NCI-H1694 treated with DMSO at 0.1 percent for 48 hours (cell line): ENCODE measurements around the gene DAPK2.
"Not testable (repeated sequence)": the region's sequence is repeated elsewhere in the genome, so short reads cannot be mapped to it uniquely, and the experiment has no call there.

Experiments used
- DNase-seq: peaks from one replicate; lab custom pipeline; 2025; lab: John Stamatoyannopoulos, UW

DAPK2 gene

GRCh38 chr15:63972801-63973200 lies 73.5 kb downstream of the DAPK2 start:
- no peak for DNase-seq

GRCh38 chr15:63971904-63972303 lies 74.4 kb downstream of the DAPK2 start:
- DNase-seq = no peak

- no peak for DNase-seq
Observed at GRCh38 chr15:63971427-63971805, 74.9 kb downstream of the DAPK2 start.

GRCh38 chr15:63970621-63971426 lies 75.5 kb downstream of the DAPK2 start:
- no peak for DNase-seq

- DNase-seq = no peak
Observed at GRCh38 chr15:63969652-63970421, 76.4 kb downstream of the DAPK2 start.

- no peak for DNase-seq
Observed at GRCh38 chr15:63968700-63969099, 77.6 kb downstream of the DAPK2 start.

GRCh38 chr15:63968122-63968524 lies 78.2 kb downstream of the DAPK2 start:
- no peak for DNase-seq

GRCh38 chr15:63967616-63968015 lies 78.7 kb downstream of the DAPK2 start:
- no peak for DNase-seq

GRCh38 chr15:63962947-63963721 lies 83.2 kb downstream of the DAPK2 start:
- DNase-seq = not testable (repeated sequence)

- no peak for DNase-seq
Observed at GRCh38 chr15:63953524-63953923, 92.8 kb downstream of the DAPK2 start.

GRCh38 chr15:63950911-63951481 lies 95.3 kb downstream of the DAPK2 start:
- DNase-seq = no peak

GRCh38 chr15:63948971-63949370 lies 97.3 kb downstream of the DAPK2 start:
- no peak for DNase-seq

- DNase-seq = no peak
Observed at GRCh38 chr15:63948436-63948835, 97.8 kb downstream of the DAPK2 start.

GRCh38 chr15:63947228-63947627 lies 99.1 kb downstream of the DAPK2 start:
- DNase-seq = no peak

- DNase-seq = no peak
Observed at GRCh38 chr15:63946524-63947065, 99.7 kb downstream of the DAPK2 start.

GRCh38 chr15:63945838-63946298 lies 100.4 kb downstream of the DAPK2 start:
- no peak for DNase-seq

GRCh38 chr15:63945007-63945788 lies 101.1 kb downstream of the DAPK2 start:
- DNase-seq = peak; percentile 45

- DNase-seq = no peak
Observed at GRCh38 chr15:63944681-63944955, 101.7 kb downstream of the DAPK2 start.

- no peak for DNase-seq
Observed at GRCh38 chr15:63943829-63944680, 102.2 kb downstream of the DAPK2 start.
